HG03469 (cell line): ENCODE data around the gene DCAF7.

Experiments
- ATAC-seq: cut with Tn5 transposase; IDR thresholded peaks from one replicate; pipeline ENCODE4 v1.9.1; 2021; ENCODE audit warnings: mild to moderate bottlenecking, moderate library complexity, moderate number of reproducible peaks; ENCODE audit not compliant: unreplicated experiment

Gene DCAF7

DNA sequence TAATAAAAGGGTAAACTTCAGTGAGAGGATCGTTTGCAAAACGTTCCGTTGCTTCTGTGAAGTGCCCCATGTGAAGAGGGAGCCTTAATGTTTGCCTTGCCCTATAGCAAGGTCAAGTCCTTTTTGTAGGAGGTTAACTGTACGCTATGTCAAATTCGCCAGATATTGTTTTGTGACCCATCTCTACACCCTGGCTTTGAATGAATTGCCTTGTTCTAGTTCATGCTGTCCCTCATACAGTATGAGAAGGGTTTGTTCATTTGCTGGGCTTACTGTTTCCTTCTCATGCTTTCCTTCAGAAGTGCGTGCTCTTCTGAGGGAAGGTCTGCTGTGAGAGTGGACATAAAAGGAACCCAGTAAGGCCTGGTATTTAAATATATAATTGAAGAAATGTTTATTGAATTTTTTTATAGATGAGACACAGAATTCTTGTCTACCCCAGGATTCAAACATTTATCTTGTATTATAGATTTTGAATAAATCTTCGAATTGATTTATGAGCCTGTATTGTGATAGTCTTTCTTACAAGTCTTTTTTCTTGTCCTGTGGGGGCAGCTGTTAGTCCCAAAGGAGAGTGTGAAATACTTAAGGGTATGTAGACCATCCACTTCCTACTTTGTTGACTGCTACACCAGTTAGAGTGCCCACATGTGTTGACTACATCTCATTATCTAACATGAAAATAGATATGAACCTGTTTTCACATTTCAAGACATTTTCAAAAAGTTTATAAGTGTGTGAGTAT, 73.7 kb downstream of the DCAF7 start:
- ATAC-seq: no peak

- ATAC-seq: no peak
Observed at GRCh38 chr17:63624531-63624880, 74.2 kb downstream of the DCAF7 start.

DNA sequence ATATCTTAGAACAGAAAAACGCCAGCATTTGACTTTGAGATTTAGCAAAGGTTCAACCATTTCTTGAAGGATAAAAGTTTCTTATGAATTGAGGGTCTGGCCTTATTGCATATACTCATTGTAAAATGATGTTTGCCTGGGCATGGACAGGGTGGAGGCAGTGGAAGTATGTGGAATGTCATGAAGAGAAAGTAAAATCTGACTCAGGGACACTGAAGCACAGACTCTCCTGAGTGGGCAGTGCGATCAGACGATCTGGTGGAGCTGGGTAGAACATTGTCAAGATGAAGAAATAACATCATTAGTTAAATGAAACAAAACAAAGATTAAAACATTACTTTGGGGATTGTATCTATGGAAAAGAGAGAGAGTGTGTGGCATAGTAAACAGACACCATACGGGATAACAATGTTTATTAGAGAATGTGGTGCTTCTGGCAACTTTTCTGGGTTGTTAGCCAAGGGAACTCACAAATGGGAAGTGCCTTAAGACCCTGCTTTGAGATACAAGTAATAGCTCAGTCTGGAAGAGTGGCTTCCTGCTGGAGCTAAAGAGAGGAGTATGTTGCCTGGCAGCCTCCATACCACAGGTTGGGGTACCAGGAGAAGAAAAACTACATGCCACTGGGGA, 76.4 kb downstream of the DCAF7 start:
- no peak for ATAC-seq

DNA sequence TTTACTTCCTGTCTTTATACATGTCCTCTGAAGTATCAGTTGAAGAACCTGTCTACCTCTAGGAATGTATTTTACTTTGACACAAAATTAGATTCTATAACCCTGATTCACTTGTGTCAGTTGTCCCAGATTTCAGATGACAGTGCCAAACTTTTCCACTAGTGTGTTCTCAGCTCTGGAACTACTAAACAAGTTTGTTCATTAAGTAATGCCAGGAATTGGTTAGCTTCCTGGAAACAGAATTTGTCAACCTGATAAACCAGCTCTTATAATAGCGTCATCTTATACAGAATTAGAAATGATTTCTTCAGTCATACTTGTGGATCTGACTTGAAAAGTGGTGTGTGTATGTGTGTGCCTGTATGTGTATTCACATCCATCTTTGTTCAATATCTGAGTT, 79.3 kb downstream of the DCAF7 start:
- ATAC-seq: no peak

GRCh38 chr17:63631062-63631461, 80.8 kb downstream of the DCAF7 start:
- no peak for ATAC-seq

- ATAC-seq: no peak
Observed at GRCh38 chr17:63631626-63632025, 81.3 kb downstream of the DCAF7 start.

- no peak for ATAC-seq
Observed at GRCh38 chr17:63633742-63634141, 83.5 kb downstream of the DCAF7 start.

GRCh38 chr17:63634163-63634562, 83.9 kb downstream of the DCAF7 start:
- ATAC-seq: no peak

GRCh38 chr17:63634816-63635215, 84.5 kb downstream of the DCAF7 start:
- ATAC-seq: no peak

DNA sequence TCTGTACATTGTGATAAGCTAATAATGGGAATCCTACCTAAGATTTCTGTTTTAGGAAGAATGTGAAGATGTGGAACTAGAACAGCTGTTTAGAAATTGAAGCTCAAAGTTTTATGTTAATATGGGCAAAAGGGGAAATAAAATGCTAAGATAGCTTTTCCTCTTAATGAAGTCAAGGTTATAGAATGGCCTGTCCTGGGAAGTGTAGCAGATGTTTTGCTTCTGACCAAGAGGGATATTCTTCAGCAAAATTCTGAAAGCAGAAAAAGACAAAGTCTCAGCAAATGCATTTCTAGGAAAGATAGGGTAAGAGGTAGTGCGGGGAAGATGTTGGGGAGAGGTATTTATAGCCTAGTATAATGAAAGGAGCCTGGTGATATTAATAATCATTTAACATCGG, 85.0 kb downstream of the DCAF7 start:
- no peak for ATAC-seq

GRCh38 chr17:63635787-63636186, 85.5 kb downstream of the DCAF7 start:
- no peak for ATAC-seq

GRCh38 chr17:63639125-63639524, 88.8 kb downstream of the DCAF7 start:
- no peak for ATAC-seq

GRCh38 chr17:63640038-63640437, 89.8 kb downstream of the DCAF7 start:
- ATAC-seq: no peak

GRCh38 chr17:63641692-63642448, 91.6 kb downstream of the DCAF7 start:
- no peak for ATAC-seq
